GM18520 (cell line): Measurements from ENCODE around the gene BTNL9.
"Not testable (repeated sequence)": the region's sequence is repeated elsewhere in the genome, so short reads cannot be mapped to it uniquely, and the experiment has no call there.

Source experiments
- ATAC-seq: cut with Tn5 transposase; IDR thresholded peaks from one replicate; pipeline ENCODE4 v1.9.1; 2021; ENCODE audit not compliant: unreplicated experiment

The BTNL9 gene

GRCh38 chr5:181097759-181098491 lies 57.9 kb downstream of the BTNL9 start:
- not testable (repeated sequence) for ATAC-seq

GRCh38 chr5:181098762-181099601 lies 58.9 kb downstream of the BTNL9 start:
- ATAC-seq = no peak

GRCh38 chr5:181099602-181100086 lies 59.6 kb downstream of the BTNL9 start:
- ATAC-seq = no peak

- ATAC-seq = no peak
Measured at GRCh38 chr5:181100121-181100875, 60.2 kb downstream of the BTNL9 start.

- not testable (repeated sequence) for ATAC-seq
Measured at GRCh38 chr5:181101030-181101641, 61.1 kb downstream of the BTNL9 start.

- ATAC-seq = not testable (repeated sequence)
Measured at GRCh38 chr5:181101930-181102674, 62.0 kb downstream of the BTNL9 start.

- ATAC-seq = not testable (repeated sequence)
Measured at GRCh38 chr5:181104259-181104568, 64.1 kb downstream of the BTNL9 start.

GRCh38 chr5:181104606-181105390 lies 64.7 kb downstream of the BTNL9 start:
- ATAC-seq = not testable (repeated sequence)

GRCh38 chr5:181105391-181106025 lies 65.4 kb downstream of the BTNL9 start:
- no peak for ATAC-seq

- ATAC-seq = no peak
Measured at GRCh38 chr5:181107699-181108098, 67.6 kb downstream of the BTNL9 start.

GRCh38 chr5:181108578-181109165 lies 68.6 kb downstream of the BTNL9 start:
- ATAC-seq = no peak

- ATAC-seq = no peak
Measured at GRCh38 chr5:181109489-181110013, 69.5 kb downstream of the BTNL9 start.

- ATAC-seq = no peak
Measured at GRCh38 chr5:181111010-181111409, 70.9 kb downstream of the BTNL9 start.
